MM.1S (cell line): ENCODE results near the gene PLEKHA5.

Source experiments
- DNase-seq: peaks from one replicate; pipeline ENCODE4 v3.0.0-alpha.2; 2015
- H2AFZ ChIP-seq: fragments of 300-600 bp; sonication (generic); 2 replicates; pipeline ENCODE4 v1.6.0; 2016; ENCODE audit warnings: antibody characterized with exemption, low read length
- H3F3A ChIP-seq: fragments of 300-600 bp; sonication (generic); 2 replicates; pipeline ENCODE4 v1.6.1; 2016; ENCODE audit warnings: mild to moderate bottlenecking, antibody characterized with exemption, low read length, moderate library complexity, mixed read lengths; ENCODE audit not compliant: insufficient read depth
- H3K27ac ChIP-seq: fragments of 300-600 bp; sonication (generic); 2 replicates; pipeline ENCODE4 v1.5.1; 2016; ENCODE audit warnings: mild to moderate bottlenecking, low read length
- H3K27me3 ChIP-seq: fragments of 300-600 bp; sonication (generic); replicated peaks from 2 replicates; pipeline ENCODE4 v1.6.0; 2016; ENCODE audit warnings: low read length; ENCODE audit not compliant: insufficient read depth
- H3K36me3 ChIP-seq: fragments of 300-600 bp; sonication (generic); replicated peaks from 2 replicates; pipeline ENCODE4 v1.6.1; 2016; ENCODE audit warnings: mild to moderate bottlenecking, low read length, mixed read lengths; ENCODE audit not compliant: insufficient read depth
- H3K4me1 ChIP-seq: fragments of 300-600 bp; sonication (generic); 2 replicates; pipeline ENCODE4 v1.6.1; 2016; ENCODE audit warnings: low read length, mixed read lengths
- H3K4me2 ChIP-seq: fragments of 300-600 bp; sonication (generic); 2 replicates; pipeline ENCODE4 v1.6.0; 2016; ENCODE audit warnings: low read depth, low read length
- H3K4me3 ChIP-seq: fragments of 300-600 bp; sonication (generic); 2 replicates; pipeline ENCODE4 v1.5.1; 2016; ENCODE audit warnings: low read length, mixed read lengths
- H3K79me2 ChIP-seq: fragments of 300-600 bp; sonication (generic); 2 replicates; pipeline ENCODE4 v1.6.1; 2016; ENCODE audit warnings: mixed run types, low read length, mixed read lengths
- H3K9ac ChIP-seq: fragments of 300-600 bp; sonication (generic); 2 replicates; pipeline ENCODE4 v1.6.1; 2016; ENCODE audit warnings: low read length, mixed read lengths
- H3K9me2 ChIP-seq: fragments of 300-600 bp; sonication (generic); replicated peaks from 2 replicates; pipeline ENCODE4 v1.6.1; 2016; ENCODE audit warnings: mild to moderate bottlenecking, low read length, mixed read lengths; ENCODE audit not compliant: insufficient read depth
- H3K9me3 ChIP-seq: fragments of 300-600 bp; sonication (generic); replicated peaks from 2 replicates; pipeline ENCODE4 v1.6.1; 2016; ENCODE audit warnings: mild to moderate bottlenecking, low read length, mixed read lengths; ENCODE audit not compliant: insufficient read depth
- H4K20me1 ChIP-seq: fragments of 300-600 bp; sonication (generic); 2 replicates; pipeline ENCODE4 v1.6.1; 2016; ENCODE audit warnings: mild to moderate bottlenecking, low read length, moderate library complexity, mixed read lengths; ENCODE audit not compliant: insufficient read depth
- CTCF ChIP-seq: fragments of 300-600 bp; sonication (generic); IDR thresholded peaks from 2 replicates; pipeline ENCODE4 v1.5.1; 2016; ENCODE audit warnings: antibody characterized with exemption, low read length, mixed read lengths
- EZH2 ChIP-seq: fragments of 300-600 bp; sonication (generic); optimal IDR thresholded peaks from 2 replicates; pipeline ENCODE3; 2017; ENCODE audit warnings: low read depth, mild to moderate bottlenecking, antibody characterized with exemption, low read length, mixed read lengths
- EZH2phosphoT487 ChIP-seq: fragments of 300-600 bp; sonication (generic); IDR thresholded peaks from 2 replicates; pipeline ENCODE4 v1.6.1; 2018; ENCODE audit warnings: antibody characterized with exemption, low read length

The PLEKHA5 gene

GRCh38 chr12:19129486-19130223, at the start of gene PLEKHA5:
TSS of gene PLEKHA5 (plus strand) at chr12:19129733. CDS start at chr12:19129800, 67 bp downstream.
- Histone ChIP-seq H4K20me1 (no peaks in the 10 kb centered on the region), H3K36me3 (no peaks in the 10 kb centered on the region), H3K9me2 (no peaks in the 10 kb centered on the region), H3K4me3 (peak within 1 kb of the TSS; percentile 83), H2AFZ (peak within 1 kb of the TSS; percentile 88), H3K27ac (no peak within 1 kb of the TSS), H3K27me3 (no peaks in the 10 kb centered on the region), H3K4me1 (0 out of 2 replicates have a peak, but pooled peaks cover 8% of the 10 kb centered on the region), H3K9ac (peak within 1 kb of the TSS; percentile 62; the same call in 1 of the 2 replicates), H3F3A (peaks cover 21% of the 10 kb centered on the region), H3K79me2 (peaks cover 6% of the 10 kb centered on the region; the same call in 1 of the 2 replicates), H3K9me3 (no peaks in the 10 kb centered on the region), H3K4me2 (peak within 1 kb of the TSS; percentile 97)
- TF ChIP-seq CTCF: peak; percentile 25
- TF ChIP-seq EZH2: no peak
- TF ChIP-seq EZH2phosphoT487: no peak
- DNase-seq: peak; percentile 66

- TF ChIP-seq EZH2phosphoT487: no peak
- no peak for TF ChIP-seq EZH2
- no peak for TF ChIP-seq CTCF
- DNase-seq: no peak
- H3K4me3 ChIP-seq: no peak overlapping the region
- no peak overlapping the region for H3K27ac ChIP-seq
- no peaks in the 10 kb centered on the region for H3K4me1 ChIP-seq
- H3K9me2 ChIP-seq: no peaks in the 10 kb centered on the region
- no peaks in the 10 kb centered on the region for H3K36me3 ChIP-seq
- no peak overlapping the region for H3K9ac ChIP-seq
- H3K4me2 ChIP-seq: no peak overlapping the region
- H3K27me3 ChIP-seq: peaks cover 30% of the 10 kb centered on the region
- no peak overlapping the region for H2AFZ ChIP-seq
- H3K9me3 ChIP-seq: no peaks in the 10 kb centered on the region
- H4K20me1 ChIP-seq: no peaks in the 10 kb centered on the region
- H3K79me2 ChIP-seq: no peaks in the 10 kb centered on the region
- no peaks in the 10 kb centered on the region for H3F3A ChIP-seq
These were observed 48.6 kb upstream of the PLEKHA5 start for GRCh38 chr12:19080918-19081317.

GRCh38 chr12:19082365-19082911, 47.1 kb upstream of the PLEKHA5 start:
- H3K9me2 ChIP-seq: no peaks in the 10 kb centered on the region
- no peak overlapping the region for H3K4me3 ChIP-seq
- H3K4me2 ChIP-seq: peak overlapping the region; percentile 15; the same call in 1 of the 2 replicates
- no peak overlapping the region for H2AFZ ChIP-seq
- H3K36me3 ChIP-seq: no peaks in the 10 kb centered on the region
- no peaks in the 10 kb centered on the region for H3K4me1 ChIP-seq
- H4K20me1 ChIP-seq: no peaks in the 10 kb centered on the region
- H3K27me3 ChIP-seq: peaks cover 30% of the 10 kb centered on the region
- no peaks in the 10 kb centered on the region for H3F3A ChIP-seq
- H3K9me3 ChIP-seq: no peaks in the 10 kb centered on the region
- no peak overlapping the region for H3K9ac ChIP-seq
- TF ChIP-seq EZH2phosphoT487 (peak; percentile 87; the same call in 1 of the 2 replicates), CTCF (no peak)
- no peak overlapping the region for H3K27ac ChIP-seq
- DNase-seq: peak; percentile 70
- H3K79me2 ChIP-seq: no peaks in the 10 kb centered on the region
